Stimulated activated CD4-positive, alpha-beta T cell treated with anti-CD3 and anti-CD28 coated beads, Interleukin-12 subunit alpha, Interleukin-12 subunit beta, amount 100 ng/mL, for 24 hours (primary cell): ENCODE measurements around the gene RAE1.
"Not testable (repeated sequence)": the region's sequence is repeated elsewhere in the genome, so short reads cannot be mapped to it uniquely, and the experiment has no call there.

Source experiments
- DNase-seq, 2 experiments: peaks; one replicate each; pipeline ENCODE4 v3.0.0-alpha.2; 2020; ENCODE audit warnings: low read depth in 2 of 2

The RAE1 gene

DNA sequence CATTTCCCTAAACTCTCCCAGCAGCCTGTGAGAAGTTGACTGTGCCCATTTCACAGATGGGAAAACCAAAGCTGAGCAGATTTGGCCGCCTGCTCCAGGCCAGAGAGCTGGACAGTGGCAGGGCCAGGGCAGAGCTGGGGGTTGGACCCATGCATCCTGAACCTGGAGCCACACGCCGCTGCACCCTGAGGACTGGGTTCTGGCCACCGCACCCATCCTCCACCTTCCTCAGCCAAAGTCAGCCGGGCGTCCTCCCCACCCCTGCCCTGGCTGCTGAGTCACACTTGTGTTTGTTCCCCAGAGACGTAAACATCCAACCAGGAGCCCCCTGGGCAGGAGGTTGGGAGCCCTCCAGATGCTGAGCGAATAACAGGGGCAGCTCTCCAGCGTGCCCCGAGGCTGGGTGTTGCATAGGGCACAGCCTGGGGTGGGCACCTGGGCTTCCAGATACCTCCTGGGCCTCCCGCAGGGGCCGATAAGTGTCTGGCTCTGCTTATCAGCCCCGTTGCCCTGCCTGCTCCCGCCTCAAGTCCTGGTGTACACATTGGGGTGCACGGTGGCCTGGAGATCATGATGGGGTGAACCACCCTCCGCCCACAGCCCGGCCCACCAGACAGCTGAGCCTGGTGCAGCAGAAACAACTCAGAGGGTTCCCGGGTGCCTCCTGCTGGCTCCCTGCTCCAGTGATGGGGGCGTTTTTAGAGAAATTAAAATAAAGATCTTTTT lies 64.0 kb downstream of the RAE1 start:
- no peak for DNase-seq

DNA sequence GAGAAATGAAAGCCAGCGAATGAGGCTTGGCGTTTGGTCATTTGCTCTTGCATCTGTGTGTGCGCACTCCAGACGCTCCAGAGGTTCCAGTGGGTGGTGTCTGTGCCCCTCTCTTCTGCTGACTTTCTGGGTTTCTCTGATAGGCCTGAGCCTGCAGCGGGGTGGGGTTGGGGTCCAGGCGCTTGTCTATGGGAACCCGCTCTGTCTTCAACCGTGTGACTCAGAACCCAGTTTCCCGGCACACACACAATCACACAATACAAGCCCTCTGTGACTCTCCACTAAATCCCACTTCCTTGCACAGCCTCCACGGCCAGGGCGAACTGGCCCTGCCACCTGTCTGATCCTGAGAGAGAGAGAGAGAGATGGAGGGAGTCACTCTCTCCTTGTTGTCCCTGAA lies 64.7 kb downstream of the RAE1 start:
- DNase-seq = no peak

DNA sequence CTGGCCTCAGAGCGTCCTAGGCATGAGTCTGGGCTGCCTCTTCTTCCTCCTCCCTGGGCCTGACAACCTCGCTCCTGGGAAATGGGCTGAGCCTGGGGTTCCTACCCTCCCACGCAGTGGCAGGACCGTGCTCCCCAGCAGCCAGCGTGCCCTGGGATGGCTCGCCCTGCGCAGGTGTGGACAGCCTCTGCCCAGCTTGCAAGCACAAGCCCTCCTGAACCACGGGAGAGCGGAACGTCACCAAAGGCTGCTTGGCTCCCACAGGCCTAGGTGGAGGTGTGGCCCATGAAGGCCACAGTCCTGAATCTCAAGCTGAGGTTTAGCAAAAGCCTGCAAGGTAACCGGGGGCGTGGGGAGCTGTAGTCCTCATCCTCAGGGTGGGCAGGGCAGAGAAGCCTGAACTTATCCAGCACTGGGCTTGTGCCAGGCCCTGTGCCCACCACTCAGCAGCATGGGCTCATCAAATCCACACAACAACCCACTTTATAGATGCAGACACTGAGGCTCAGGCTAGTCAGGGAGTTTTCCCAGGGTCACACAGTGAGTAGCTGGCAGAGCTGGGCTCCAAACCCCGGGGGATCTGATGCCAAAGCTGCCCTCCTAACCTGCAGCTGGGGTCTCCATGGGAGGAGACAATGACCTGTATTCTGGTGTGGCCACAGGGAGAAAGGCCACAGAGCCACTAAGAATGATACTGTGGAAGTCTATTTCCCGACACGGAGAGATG lies 65.4 kb downstream of the RAE1 start:
- DNase-seq = no peak

DNA sequence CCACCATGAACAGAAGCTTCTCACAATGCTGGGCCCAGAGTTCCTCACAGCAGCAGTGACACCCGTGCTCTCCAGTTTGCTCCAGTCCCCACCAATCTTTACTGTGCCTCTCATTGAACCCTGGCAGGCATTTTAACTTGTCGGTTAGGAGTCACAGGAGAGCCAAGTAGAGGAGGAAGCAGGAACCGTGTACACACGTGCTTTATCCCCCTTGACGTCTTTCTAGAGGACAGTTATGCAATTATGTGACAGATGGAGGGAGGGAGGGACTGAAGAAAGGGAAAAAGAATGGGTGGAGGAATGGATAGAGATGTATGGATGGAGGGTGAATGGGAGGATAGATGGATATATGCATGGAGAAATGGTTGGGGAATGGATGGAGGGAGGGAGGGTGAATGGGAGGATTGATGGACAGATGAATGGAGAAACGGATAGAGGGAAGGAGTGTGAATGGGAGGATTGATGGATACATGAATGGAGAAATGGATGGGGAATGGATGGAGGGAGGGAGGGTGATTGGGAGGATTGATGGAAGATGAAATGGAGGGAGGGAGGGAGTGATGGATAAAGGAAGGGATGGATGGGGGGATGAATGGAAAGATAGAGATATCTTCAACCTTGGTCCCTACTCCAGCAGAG lies 66.1 kb downstream of the RAE1 start:
- no peak for DNase-seq

DNA sequence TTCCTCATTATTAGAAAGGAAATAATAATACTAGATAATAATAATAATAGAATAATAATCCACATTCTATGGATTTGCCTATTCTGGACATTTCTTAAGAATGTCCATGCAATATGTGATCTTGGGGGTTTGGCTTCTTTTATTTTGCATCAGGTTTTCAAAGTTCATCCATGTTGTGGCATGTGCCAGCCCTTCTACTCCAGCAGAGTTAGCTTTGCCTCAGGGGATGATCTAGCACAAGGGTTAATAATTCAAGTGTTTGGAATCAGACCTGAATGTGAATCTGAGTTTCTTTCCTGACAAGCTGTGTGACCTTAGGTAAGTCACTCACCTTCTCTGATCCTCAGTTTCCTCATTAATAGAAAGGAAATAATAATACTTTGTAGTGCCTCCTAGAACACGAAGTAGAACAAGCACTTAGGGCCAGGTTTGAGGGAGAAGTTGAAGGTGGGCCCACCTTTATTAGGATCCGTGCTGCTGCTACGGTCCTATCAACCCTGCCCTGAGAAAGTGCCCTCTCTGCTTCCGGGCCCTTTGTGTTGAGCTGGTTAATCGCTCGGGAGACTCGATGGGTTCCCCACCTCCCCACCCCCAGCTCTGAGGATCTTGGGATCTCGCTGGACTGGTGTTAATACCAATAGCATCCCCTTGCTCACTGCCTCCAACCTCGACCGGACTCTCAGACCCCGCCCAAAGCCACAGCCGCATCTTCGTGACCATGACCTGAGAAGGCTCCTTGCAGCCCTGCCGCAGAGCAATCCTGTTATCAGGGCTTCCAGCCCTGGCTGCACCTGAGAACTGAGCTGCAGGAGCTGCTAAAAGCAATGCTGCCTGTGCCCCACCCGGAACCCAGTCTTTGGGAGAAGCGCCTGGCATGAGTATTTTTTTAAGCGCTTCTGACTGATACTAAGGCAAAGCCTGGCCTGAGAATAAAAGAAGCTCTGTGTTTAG lies 67.0 kb downstream of the RAE1 start:
- DNase-seq = no peak

DNA sequence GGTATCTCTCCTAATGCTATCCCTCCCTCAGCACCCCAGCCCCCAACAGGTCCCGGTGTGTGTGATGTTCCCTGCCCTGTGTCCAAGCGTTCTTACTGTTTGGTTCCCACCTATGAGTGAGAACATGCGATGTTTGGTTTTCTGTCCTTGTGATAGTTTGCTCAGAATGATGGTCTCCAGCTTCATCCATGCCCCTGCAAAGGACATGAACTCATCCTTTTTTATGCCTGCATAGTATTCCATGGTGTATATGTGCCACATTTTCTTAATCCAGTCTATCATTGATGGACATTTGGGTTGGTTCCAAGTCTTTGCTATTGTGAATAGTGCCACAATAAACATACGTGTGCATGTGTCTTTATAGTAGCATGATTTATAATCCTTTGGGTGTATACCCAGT lies 68.4 kb downstream of the RAE1 start:
- DNase-seq = not testable (repeated sequence)

DNA sequence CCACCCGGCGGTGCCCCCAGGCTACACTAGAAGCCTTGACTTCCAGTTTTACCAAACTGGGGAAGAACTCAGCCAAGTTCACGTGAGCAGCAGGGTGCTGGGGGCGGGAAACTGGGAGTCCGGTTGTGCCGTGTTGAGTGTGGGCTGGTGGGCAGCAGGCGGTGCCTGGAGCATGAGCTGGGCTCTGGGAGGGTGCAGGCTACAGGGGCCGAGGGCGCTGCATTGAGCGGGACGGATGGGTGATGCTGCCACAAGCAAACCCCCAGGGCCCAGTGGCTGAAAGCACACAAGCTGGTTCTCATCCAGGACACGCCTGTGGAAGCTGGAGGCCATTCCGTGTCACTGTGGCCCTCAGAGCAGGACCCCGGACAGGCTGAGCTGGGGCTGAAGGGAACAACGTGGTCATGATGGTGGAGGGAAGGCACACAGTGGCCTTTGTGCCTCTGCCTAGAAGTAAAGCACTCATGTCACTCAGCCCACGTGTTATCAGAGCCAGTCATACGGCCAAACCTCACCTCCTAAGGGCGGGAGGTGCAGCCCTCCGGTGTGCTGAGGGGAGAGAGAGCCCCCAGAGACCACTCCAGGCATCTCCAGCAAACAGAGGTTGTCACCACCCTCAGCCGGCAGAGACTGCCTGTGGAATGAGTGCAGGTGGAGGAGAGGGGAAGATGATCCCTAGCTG lies 69.7 kb downstream of the RAE1 start:
- no peak for DNase-seq

DNA sequence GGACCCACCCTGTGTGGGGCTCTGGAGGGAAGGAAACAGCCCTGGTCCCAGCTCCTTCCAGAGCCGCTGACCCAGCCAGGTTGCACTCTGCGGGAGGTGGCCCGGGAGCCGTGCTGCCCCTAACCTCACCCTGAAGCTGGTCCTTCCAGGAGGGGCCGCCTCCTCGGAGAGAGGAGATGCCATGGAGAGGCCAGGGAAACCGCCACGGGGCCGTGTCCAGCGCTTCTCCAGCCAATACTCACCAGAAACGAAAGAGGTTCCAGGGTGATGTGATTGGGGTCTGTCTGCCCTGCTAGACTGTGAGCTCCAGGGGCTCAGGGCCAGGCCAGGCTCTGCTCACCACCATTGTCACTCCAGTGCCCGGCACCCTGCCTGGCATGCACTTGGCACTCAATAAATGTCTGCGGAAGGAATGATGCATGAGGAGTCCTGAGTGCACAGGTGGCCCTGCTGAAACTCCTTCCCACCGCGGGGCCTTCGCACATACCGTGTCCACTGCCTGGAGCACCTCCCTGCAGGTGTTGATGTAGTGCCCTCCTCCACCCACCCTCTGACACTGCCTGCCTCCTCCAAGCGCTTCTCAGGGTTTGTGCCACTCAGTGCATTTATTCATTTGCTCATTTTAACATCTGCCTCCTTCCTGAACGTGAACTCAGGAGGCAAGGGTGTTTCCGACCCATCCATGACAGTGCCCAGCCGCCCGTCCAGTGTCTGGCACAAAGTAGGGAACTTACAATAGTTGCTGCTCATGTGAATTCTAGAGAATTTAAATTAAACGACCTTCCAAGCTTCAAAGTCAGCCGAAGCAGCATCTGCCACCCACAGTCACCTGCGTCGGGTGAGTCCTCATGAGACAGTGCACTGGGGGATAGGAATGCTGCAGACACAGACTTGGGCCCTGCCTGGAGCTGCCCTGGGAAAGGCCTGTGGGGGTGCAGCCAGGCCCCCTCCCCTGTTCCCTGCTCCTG lies 70.5 kb downstream of the RAE1 start:
- no peak for DNase-seq

DNA sequence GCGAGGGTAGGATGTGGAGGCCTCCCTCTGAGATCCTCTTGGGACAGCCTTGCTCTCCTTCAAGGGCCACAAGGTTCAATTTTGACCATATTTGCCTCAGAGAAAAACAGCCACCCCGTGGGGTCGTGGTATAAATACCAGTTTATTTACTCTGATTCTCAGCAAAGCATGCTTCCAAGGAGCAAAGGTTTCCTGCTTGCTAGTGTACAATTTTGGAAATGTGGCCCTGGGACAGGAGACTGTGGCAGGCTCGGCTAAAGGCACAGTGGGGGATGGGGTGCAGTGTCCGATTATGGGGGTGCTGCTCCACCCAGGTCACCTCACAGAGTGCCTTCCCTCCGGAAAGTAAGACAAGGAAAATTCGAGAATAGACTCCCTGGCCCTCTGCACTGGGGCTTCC lies 71.2 kb downstream of the RAE1 start:
- DNase-seq = no peak

DNA sequence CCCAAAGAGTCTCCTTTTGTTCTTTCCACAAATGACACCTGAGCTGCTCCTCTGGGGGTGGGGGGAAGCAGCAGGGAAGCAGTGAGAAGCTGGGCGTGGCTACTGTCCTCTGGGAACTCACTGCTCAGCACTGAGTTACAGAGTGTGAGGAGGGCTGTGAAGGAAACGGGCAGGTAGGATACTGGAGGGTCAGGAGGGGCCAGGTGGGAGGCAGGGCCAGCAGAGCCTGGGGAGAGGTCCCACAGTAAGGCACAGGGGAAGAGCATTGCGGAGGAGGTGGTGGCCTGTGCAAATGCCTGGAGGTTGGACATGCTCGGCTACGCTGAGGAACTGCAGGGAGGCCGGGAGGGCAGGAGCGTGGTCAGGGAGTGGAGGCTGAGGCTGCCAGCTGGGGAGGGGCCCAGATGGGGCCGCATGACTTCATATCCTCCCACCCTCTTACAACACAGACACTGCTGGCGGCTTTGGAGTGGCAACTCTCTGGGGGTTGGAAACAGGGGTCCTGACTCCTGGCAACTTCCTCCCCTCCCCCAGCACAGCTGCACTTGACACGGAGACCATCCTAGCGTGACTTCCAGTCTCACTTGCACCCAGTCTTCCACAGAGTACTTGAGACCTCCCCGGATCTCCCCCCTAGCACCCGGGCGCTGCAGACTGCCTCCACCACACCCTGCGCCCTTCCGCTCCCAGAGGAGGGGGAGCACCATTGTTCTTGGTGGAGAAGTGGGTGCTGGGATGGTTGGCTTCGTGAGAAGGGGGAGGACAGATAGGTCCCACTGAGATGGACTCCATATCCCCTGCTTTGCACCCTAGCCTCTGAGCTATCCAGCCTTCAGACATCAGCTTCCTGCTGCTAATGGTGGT lies 74.3 kb downstream of the RAE1 start:
- no peak for DNase-seq

DNA sequence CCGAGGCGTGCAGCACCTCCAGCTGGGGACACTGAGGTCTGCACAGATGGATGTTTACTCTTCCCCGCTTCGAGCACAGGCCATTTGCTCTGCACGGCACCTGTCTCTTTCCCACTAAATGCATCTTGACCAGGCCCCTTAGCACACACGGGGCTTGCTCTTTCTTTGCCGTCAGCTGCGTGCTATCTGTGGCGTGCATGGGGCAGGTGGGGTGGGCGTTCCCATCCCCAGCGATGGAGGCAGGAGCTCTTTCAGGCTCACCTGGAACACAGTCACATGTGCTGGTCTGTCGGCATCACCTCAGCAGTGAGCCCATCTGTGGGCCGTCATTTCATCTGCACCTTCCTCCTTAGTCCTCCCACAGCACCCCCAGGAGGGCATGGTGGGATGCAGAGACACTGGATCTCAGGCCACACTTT lies 75.2 kb downstream of the RAE1 start:
- no peak for DNase-seq

DNA sequence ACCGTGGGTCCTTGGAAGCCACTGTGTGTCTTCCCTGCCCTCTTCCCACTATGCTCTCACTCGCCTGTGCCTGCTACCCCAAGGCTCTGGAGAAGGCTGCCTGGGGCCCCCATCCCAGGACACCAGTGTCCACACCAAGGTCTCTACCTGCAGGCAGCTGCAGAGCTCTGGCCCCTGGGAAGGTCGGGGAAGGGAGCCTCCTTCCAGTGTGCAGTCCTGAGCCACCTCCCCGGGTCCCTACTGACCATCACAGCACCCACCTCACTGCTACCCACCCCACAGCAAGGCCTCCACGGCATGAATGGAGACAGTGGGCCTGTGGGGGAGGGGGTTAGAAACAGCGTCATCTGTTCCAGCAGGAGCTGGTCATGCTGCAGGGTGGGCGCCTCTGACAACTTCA lies 75.8 kb downstream of the RAE1 start:
- DNase-seq = no peak

DNA sequence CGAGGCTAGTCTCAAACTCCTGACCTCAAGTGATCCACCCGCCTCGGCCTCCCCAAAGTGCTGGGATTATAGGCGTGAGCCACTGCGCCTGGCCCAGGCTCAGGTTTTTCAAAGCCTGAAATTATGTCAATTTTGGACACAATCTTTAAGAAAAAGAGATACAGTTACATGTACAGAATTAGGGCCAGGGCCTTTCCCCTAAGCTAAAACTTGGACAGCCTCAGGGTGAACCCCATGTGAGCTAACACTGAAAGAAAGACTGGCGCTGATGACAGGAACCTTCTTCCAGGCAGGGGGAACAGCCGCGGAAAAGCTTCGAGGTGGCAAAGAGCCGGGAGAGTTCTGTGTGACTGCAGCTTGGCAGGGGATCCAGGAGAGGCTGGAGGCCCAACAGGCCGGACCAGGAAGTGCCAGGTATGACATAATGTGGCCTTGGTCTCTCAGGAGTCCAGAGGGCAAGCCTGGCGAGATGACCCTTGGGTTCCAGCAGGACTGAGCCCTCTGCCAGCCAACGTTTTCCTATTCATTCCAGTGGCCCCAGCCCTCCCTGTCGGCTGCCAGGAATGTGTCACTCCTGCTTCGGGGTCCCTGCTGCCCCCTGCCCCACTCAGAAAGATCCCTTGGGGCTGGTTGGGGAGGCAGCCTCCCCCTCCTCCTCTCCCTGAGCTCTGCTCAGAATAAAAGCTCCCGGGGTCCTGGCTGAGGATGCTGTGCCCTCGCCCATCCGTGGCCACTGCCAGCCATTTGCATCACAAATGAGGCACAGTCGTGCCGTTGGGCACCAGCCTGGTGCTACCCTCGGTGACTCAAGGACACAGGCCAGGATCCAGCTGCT lies 77.5 kb downstream of the RAE1 start:
- DNase-seq = no peak
